Endodermal cell (in vitro differentiated cells): ENCODE data around the gene CAMSAP3. TPM values are rescaled to one million over a fixed set of nuclear protein-coding genes. Genes with fewer than 3 reads are reported as not detected.

ENCODE experiments used
- DNase-seq: peaks from one replicate; pipeline ENCODE4 v3.0.0-alpha.2; 2017
- H3K27ac ChIP-seq: 2 replicates; pipeline ENCODE4 v1.5.1; 2013; ENCODE audit warnings: mild to moderate bottlenecking, low read depth, low read length, moderate library complexity
- H3K27me3 ChIP-seq: 2 replicates; pipeline ENCODE4 v1.6.1; 2013; ENCODE audit warnings: mild to moderate bottlenecking, low read length, moderate library complexity; ENCODE audit not compliant: insufficient read depth, control insufficient read depth, poor library complexity, severe bottlenecking
- H3K36me3 ChIP-seq: 2 replicates; pipeline ENCODE4 v1.7.0; 2013; ENCODE audit warnings: mild to moderate bottlenecking, low read length, moderate library complexity; ENCODE audit not compliant: control insufficient read depth, insufficient read depth
- H3K4me1 ChIP-seq: one replicate; pipeline ENCODE4 v1.7.0; 2013; ENCODE audit warnings: low read length; ENCODE audit not compliant: control insufficient read depth, insufficient read depth
- H3K4me3 ChIP-seq: 2 replicates; pipeline ENCODE4 v1.5.1; 2013; ENCODE audit warnings: mild to moderate bottlenecking, low read length, moderate library complexity
- H3K9ac ChIP-seq: 2 replicates; pipeline ENCODE4 v1.6.1; 2013; ENCODE audit warnings: mild to moderate bottlenecking, low read length, moderate library complexity; ENCODE audit not compliant: poor library complexity, severe bottlenecking; ENCODE audit errors: extremely low read depth
- H3K9me3 ChIP-seq: 2 replicates; pipeline ENCODE4 v1.6.1; 2013; ENCODE audit warnings: mild to moderate bottlenecking, low read length, moderate library complexity; ENCODE audit not compliant: control insufficient read depth
- H3K27ac Mint-ChIP-seq: 2 replicates; pipeline ENCODE4 v1.8.0; 2020; ENCODE audit warnings: mixed read lengths
- H3K27me3 Mint-ChIP-seq: 2 replicates; pipeline ENCODE4 v1.8.0; 2021; ENCODE audit warnings: mild to moderate bottlenecking, mixed read lengths; ENCODE audit not compliant: insufficient read depth
- H3K36me3 Mint-ChIP-seq: 2 replicates; pipeline ENCODE4 v1.8.0; 2020; ENCODE audit warnings: low read depth, mixed read lengths
- H3K4me1 Mint-ChIP-seq: 2 replicates; pipeline ENCODE4 v1.8.0; 2020; ENCODE audit warnings: mixed read lengths
- H3K4me3 Mint-ChIP-seq: 2 replicates; pipeline ENCODE4 v1.8.0; 2020; ENCODE audit warnings: mild to moderate bottlenecking, moderate library complexity, mixed read lengths
- H3K9me3 Mint-ChIP-seq: 2 replicates; pipeline ENCODE4 v1.8.0; 2020; ENCODE audit warnings: mild to moderate bottlenecking, mixed read lengths
- WGBS, 2 experiments: methylation state at CpG; one replicate each; pipeline versions ENCODE4 v1.1.5 to v1.1.7; 2013; ENCODE audit warnings: missing lambda C conversion rate in 2 of 2, mixed read lengths in 1 of 2; ENCODE audit not compliant: insufficient coverage in 1 of 2, insufficient read length in 1 of 2; 5-methylcytosine and 5-hydroxymethylcytosine counted together
- long read RNA-seq, 4 experiments: library from polyadenylated mRNA in 2 of 4; library from RNA in 1 of 4; library from capped mRNA in 1 of 4; stranded (forward) in 3 of 4; unstranded in 1 of 4; transcript quantifications; one replicate each; pipeline ENCODE4 v2.0.0, GENCODE V29; 2020 to 2021; ENCODE audit warnings: inconsistent platforms in 1 of 4
- polyA plus RNA-seq, 2 experiments: library from polyadenylated mRNA; stranded (reverse); fragments of 50-300 nt; gene quantifications; one replicate each; pipeline ENCODE4 v1.2.3, GENCODE V29; 2013
- total RNA-seq, 2 donors: library from RNA; stranded (reverse); fragmentation: NEBNext Ultra II Directional in 1 of 2; extraction: Animal tissue kit (Norgen Biotek cat#: 25700) in 1 of 2; gene quantifications; 2 replicates in 1 of 2; 3 replicates in 1 of 2; pipeline ENCODE4 v1.2.1, GENCODE V29; 2021
- TF ChIP-seq, protein P1 (sequence below): fragments of 200-600 bp; sonication (generic); conservative IDR thresholded peaks from 2 replicates; pipeline ENCODE4 v1.5.0; 2021; ENCODE audit warnings: antibody characterized with exemption, mild to moderate bottlenecking

Gene CAMSAP3
- total RNA-seq = 10 to 100 TPM; 65.5 to 76.8 TPM
- 18.6 TPM for polyA plus RNA-seq (2013, experiment 1 of 2)
- 18.0 TPM for polyA plus RNA-seq (2013, experiment 2 of 2)
- long read RNA-seq, experiment 1, partial matches to known transcripts = 16 of 21 reads
- long read RNA-seq, experiment 1, other reads (novel, unspliced or antisense) = 1 of 21 reads
- long read RNA-seq, experiment 2, full-length matches to known transcripts = 90 of 181 reads
- long read RNA-seq, experiment 2, partial matches to known transcripts = 23 of 181 reads
- long read RNA-seq, experiment 2, other reads (novel, unspliced or antisense) = 68 of 181 reads
- long read RNA-seq, experiment 3, partial matches to known transcripts = 3 of 5 reads
- long read RNA-seq, experiment 3, other reads (novel, unspliced or antisense) = 2 of 5 reads
- long read RNA-seq, experiment 4, partial matches to known transcripts = 1 of 1 reads
- long read RNA-seq, experiment 4, other reads (novel, unspliced or antisense) = 0 of 1 reads

DNA sequence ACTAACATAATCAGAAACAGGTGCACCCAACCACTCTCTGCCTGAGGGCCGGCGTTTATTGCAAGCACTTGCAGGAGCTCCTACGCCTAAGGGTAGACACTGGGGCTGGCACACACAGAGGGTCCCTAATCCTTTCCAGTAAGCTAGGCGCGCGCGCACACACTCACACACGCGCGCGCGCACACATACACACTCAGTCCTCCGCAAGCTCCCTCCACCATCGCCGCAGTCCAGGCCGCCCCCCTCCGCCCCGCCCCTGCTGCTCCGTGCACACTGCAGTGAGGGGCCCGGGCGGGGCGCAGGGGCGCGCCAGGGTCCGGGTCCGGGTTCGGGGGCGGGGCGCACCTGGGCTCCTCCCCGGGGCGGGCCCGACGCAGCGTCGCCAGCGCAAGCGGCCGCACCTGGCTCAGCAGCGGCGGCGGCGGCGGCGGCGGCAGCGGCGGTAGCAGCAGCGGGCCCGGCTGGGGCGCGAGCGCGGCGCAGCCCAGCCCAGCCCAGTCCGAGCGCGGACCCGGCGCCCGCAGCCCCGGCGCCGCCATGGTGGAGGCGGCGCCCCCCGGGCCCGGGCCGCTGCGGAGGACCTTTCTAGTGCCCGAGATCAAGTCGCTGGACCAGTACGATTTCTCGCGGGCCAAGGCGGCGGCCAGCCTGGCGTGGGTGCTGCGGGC, at the start of gene CAMSAP3:
TSS of gene CAMSAP3 (plus strand) at position 398 of the 668 bp plus-strand sequence. CDS start at position 538, 140 bp downstream.
- WGBS, 2 experiments = 0% methylated on average over 17 to 78 of the region's 78 CpGs
- peaks cover 17% of the 10 kb centered on the region for H3K36me3 Mint-ChIP-seq
- no peak within 1 kb of the TSS for H3K27ac Mint-ChIP-seq
- H3K27me3 Mint-ChIP-seq = peaks cover 21% of the 10 kb centered on the region
- H3K4me3 ChIP-seq = peak within 1 kb of the TSS; percentile 82
- no peaks in the 10 kb centered on the region for H3K27me3 ChIP-seq
- peak; percentile 93 for DNase-seq
- peaks cover 14% of the 10 kb centered on the region for H3K4me1 Mint-ChIP-seq
- H3K9me3 ChIP-seq = no peaks in the 10 kb centered on the region
- peaks cover 15% of the 10 kb centered on the region for H3K36me3 ChIP-seq
- H3K9ac ChIP-seq = peak within 1 kb of the TSS; percentile 57
- peaks cover 7% of the 10 kb centered on the region for H3K4me1 ChIP-seq
- no peak within 1 kb of the TSS for H3K27ac ChIP-seq
- H3K9me3 Mint-ChIP-seq = no peaks in the 10 kb centered on the region
- peak within 1 kb of the TSS; percentile 74 for H3K4me3 Mint-ChIP-seq
- TF ChIP-seq, protein P1, sequence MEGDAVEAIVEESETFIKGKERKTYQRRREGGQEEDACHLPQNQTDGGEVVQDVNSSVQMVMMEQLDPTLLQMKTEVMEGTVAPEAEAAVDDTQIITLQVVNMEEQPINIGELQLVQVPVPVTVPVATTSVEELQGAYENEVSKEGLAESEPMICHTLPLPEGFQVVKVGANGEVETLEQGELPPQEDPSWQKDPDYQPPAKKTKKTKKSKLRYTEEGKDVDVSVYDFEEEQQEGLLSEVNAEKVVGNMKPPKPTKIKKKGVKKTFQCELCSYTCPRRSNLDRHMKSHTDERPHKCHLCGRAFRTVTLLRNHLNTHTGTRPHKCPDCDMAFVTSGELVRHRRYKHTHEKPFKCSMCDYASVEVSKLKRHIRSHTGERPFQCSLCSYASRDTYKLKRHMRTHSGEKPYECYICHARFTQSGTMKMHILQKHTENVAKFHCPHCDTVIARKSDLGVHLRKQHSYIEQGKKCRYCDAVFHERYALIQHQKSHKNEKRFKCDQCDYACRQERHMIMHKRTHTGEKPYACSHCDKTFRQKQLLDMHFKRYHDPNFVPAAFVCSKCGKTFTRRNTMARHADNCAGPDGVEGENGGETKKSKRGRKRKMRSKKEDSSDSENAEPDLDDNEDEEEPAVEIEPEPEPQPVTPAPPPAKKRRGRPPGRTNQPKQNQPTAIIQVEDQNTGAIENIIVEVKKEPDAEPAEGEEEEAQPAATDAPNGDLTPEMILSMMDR = no peak

GRCh38 chr19:7545904-7546303, 49.8 kb upstream of the CAMSAP3 start:
- Histone ChIP-seq H3K27me3 (no peaks in the 10 kb centered on the region), H3K4me1 (no peaks in the 10 kb centered on the region), H3K27ac (no peak overlapping the region), H3K9ac (no peak overlapping the region), H3K36me3 (peaks cover 30% of the 10 kb centered on the region), H3K4me3 (no peak overlapping the region), H3K9me3 (no peaks in the 10 kb centered on the region)
- no peaks in the 10 kb centered on the region for H3K27me3 Mint-ChIP-seq
- TF ChIP-seq, protein P1 = no peak
- no peak for DNase-seq
- H3K9me3 Mint-ChIP-seq = no peaks in the 10 kb centered on the region
- H3K4me3 Mint-ChIP-seq = no peak overlapping the region
- H3K4me1 Mint-ChIP-seq = peaks cover 3% of the 10 kb centered on the region
- no peak overlapping the region for H3K27ac Mint-ChIP-seq
- H3K36me3 Mint-ChIP-seq = peaks cover 39% of the 10 kb centered on the region
- WGBS, 2 experiments = 75 to 100% methylated on average over 1 of the region's 1 CpG

GRCh38 chr19:7547159-7547558, 48.5 kb upstream of the CAMSAP3 start:
- no peaks in the 10 kb centered on the region for H3K9me3 ChIP-seq
- Mint-ChIP-seq H3K4me1 (peaks cover 2% of the 10 kb centered on the region), H3K36me3 (peaks cover 34% of the 10 kb centered on the region), H3K9me3 (no peaks in the 10 kb centered on the region), H3K27ac (no peak overlapping the region), H3K4me3 (no peak overlapping the region), H3K27me3 (no peaks in the 10 kb centered on the region)
- no peak overlapping the region for H3K9ac ChIP-seq
- H3K36me3 ChIP-seq = peaks cover 30% of the 10 kb centered on the region
- no peak overlapping the region for H3K4me3 ChIP-seq
- H3K4me1 ChIP-seq = no peaks in the 10 kb centered on the region
- 90 to 93% methylated on average over 2 to 3 of the region's 3 CpGs for WGBS, 2 experiments
- H3K27me3 ChIP-seq = no peaks in the 10 kb centered on the region
- no peak for DNase-seq
- TF ChIP-seq, protein P1 = no peak
- H3K27ac ChIP-seq = no peak overlapping the region
